Lung (tissue), 12 donors: ENCODE results near the gene TEDDM1. TPM values are rescaled to one million over a fixed set of nuclear protein-coding genes. Genes with fewer than 3 reads are reported as not detected.

ENCODE experiments used
- ATAC-seq: fragments of 200-7000 bp; cut with Tn5 transposase; one replicate; pipeline ENCODE4 v1.9.1; 2020; ENCODE audit warnings: moderate number of reproducible peaks; ENCODE audit not compliant: insufficient read depth, low FRiP score
- DNase-seq, 3 donors: peaks; one replicate each; pipeline ENCODE4 v3.0.0-alpha.2; 2013 to 2017
- H3K27ac ChIP-seq, 2 donors: one replicate each; pipeline ENCODE4 v1.5.1; 2013; ENCODE audit warnings: mild to moderate bottlenecking in 2 of 2, moderate library complexity in 2 of 2, control low read depth in 1 of 2, inconsistent platforms in 1 of 2, low read depth in 1 of 2, low read length in 1 of 2
- H3K27me3 ChIP-seq, 3 donors: one replicate each; pipeline ENCODE4 v1.5.1; 2013; ENCODE audit warnings: low read length in 2 of 3; ENCODE audit not compliant: control insufficient read depth in 3 of 3, insufficient read depth in 3 of 3
- H3K36me3 ChIP-seq, 4 donors: one replicate each; pipeline ENCODE4 v1.5.1; 2013; ENCODE audit warnings: low read length in 4 of 4, mild to moderate bottlenecking in 1 of 4, moderate library complexity in 1 of 4; ENCODE audit not compliant: control insufficient read depth in 4 of 4, insufficient read depth in 4 of 4
- H3K4me1 ChIP-seq, 5 donors: one replicate each; pipeline ENCODE4 v1.5.1; 2013; ENCODE audit warnings: low read length in 5 of 5, mild to moderate bottlenecking in 2 of 5, moderate library complexity in 1 of 5; ENCODE audit not compliant: control insufficient read depth in 5 of 5, insufficient read depth in 5 of 5
- H3K4me3 ChIP-seq: one replicate; pipeline ENCODE4 v1.5.1; 2013; ENCODE audit warnings: mild to moderate bottlenecking, control low read depth, moderate library complexity
- H3K9ac ChIP-seq, 2 donors: one replicate each; pipeline ENCODE4 v1.5.1; 2013; ENCODE audit warnings: low read length in 2 of 2, control low read depth in 1 of 2; ENCODE audit not compliant: insufficient read depth in 1 of 2
- H3K9me3 ChIP-seq, 4 donors: one replicate each; pipeline ENCODE4 v1.5.1; 2013; ENCODE audit warnings: low read length in 3 of 4, mild to moderate bottlenecking in 1 of 4, moderate library complexity in 1 of 4; ENCODE audit not compliant: control insufficient read depth in 4 of 4, insufficient read depth in 3 of 4
- WGBS, 2 donors: extraction: QIAGEN DNeasy Blood & Tissue Kit; methylation state at CpG; one replicate each; pipeline ENCODE4 v1.1.7; 2013; 5-methylcytosine and 5-hydroxymethylcytosine counted together
- polyA plus RNA-seq, 2 donors: library from polyadenylated mRNA; stranded (reverse); fragments of 200-250 nt; gene quantifications; one replicate each; pipeline ENCODE4 v1.2.1, GENCODE V29; 2013
- total RNA-seq, 2 donors: library from RNA; depleted of rRNA in 1 of 2; stranded (reverse); fragments of >200 nt in 1 of 2; gene quantifications; one replicate each; pipeline ENCODE4 v1.2.1, GENCODE V29; 2014 to 2021
- TF ChIP-seq, protein P1 (sequence below): IDR thresholded peaks from 2 replicates; pipeline ENCODE4 v1.5.1; 2012; ENCODE audit warnings: mild to moderate bottlenecking; ENCODE audit errors: control extremely low read depth, extremely low read depth
- donor health status: control.
- donor health status: control.
- donor health status: Bipolar disorder and iron deficiency.
- donor health status: healthy.
- donor health status: DM: yes; HTN: yes; CAD: no.

TEDDM1 gene
- total and polyA plus RNA-seq, 4 donors, result not detected

DNA sequence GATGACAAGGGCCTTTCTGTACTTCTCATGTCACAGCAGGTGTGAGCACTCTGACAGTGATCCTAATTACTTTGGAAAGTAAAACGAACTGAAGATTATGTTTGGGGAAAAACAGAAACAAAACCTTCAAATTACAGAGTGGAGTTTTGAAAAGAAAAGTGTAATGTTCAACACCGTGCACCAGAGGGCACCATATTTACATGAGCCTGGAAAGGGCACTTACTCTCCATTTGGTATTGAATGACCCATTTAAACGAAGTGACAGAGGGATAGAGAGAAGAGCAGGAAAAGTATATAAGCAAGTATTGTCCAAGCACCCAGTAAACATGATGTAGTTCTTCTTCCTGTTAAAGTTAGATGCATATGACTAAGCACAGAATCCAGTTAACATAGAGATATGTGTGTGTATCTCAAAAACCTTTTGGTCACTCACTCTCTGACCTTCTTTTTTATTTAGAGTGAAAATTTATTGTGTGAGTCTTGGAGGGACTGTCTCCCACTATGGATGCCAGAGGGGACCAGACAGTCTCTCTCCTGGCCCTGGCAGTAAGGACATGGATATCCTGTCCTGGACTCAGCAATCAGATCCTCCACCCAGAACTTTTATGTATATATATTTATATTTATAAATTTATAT, 45.7 kb upstream of the TEDDM1 start:
- TF ChIP-seq, protein P1, sequence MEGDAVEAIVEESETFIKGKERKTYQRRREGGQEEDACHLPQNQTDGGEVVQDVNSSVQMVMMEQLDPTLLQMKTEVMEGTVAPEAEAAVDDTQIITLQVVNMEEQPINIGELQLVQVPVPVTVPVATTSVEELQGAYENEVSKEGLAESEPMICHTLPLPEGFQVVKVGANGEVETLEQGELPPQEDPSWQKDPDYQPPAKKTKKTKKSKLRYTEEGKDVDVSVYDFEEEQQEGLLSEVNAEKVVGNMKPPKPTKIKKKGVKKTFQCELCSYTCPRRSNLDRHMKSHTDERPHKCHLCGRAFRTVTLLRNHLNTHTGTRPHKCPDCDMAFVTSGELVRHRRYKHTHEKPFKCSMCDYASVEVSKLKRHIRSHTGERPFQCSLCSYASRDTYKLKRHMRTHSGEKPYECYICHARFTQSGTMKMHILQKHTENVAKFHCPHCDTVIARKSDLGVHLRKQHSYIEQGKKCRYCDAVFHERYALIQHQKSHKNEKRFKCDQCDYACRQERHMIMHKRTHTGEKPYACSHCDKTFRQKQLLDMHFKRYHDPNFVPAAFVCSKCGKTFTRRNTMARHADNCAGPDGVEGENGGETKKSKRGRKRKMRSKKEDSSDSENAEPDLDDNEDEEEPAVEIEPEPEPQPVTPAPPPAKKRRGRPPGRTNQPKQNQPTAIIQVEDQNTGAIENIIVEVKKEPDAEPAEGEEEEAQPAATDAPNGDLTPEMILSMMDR, result peak; percentile 31
- ATAC-seq, result peak; percentile 69
- Histone ChIP-seq H3K9ac (no peak overlapping the region), H3K9me3 (no peaks in the 10 kb centered on the region), H3K27me3 (no peaks in the 10 kb centered on the region), H3K27ac (no peak overlapping the region), H3K36me3 (no peaks in the 10 kb centered on the region), H3K4me1 (no peaks in the 10 kb centered on the region), H3K4me3 (no peak overlapping the region)
- 1 to 2% methylated on average over 3 of the region's 3 CpGs for WGBS, 2 donors
- peak in 2 of 3 donors; percentile 8 to 19 for DNase-seq

DNA sequence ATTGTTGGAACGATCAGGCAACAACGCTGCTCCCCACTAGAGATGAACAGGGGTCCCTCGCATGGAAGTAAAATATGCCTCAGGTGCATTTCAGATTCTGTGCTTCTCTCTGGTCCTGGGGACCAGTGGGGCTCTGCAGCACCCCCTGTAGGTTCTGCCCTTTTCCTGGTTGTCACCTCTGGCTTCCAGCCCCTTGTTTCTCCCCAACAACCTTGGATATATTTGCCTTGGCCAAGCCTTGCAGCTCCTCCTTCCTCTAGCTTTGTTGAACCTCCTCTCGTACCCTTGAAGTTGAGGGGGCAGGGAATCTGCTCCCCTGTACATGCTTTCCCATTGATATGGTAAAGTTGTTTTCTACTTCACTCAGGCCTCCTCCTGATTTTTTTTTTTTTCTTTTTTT, 44.0 kb upstream of the TEDDM1 start:
- H3K27ac ChIP-seq, result no peak overlapping the region
- H3K36me3 ChIP-seq, result no peaks in the 10 kb centered on the region
- TF ChIP-seq, protein P1, result no peak
- DNase-seq (no peak), ATAC-seq (no peak)
- H3K4me1 ChIP-seq, result no peaks in the 10 kb centered on the region
- H3K27me3 ChIP-seq, result no peaks in the 10 kb centered on the region
- H3K9me3 ChIP-seq, result no peaks in the 10 kb centered on the region
- no peak overlapping the region for H3K9ac ChIP-seq
- 56 to 70% methylated on average over 4 of the region's 4 CpGs for WGBS, 2 donors
- no peak overlapping the region for H3K4me3 ChIP-seq

DNA sequence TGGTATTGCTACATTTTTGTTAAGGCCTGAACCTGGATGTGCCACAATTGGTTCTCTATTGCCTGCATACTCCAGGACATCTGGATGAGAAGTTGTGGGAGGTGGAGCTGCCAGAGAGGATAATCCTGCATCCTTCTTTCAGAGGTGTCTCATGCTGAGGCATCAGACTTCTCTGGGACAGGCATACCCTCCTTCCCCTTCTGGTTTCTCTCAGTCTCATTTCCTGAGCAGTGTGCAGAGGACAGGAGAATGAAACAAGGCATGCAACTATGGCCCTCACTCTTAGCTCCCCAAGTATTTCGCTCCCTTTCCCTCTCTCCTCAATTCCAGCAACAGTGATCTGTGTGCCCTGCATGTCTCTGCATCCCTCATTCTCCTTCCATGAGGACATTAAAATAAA, 41.9 kb upstream of the TEDDM1 start:
- no peak for DNase-seq
- 92 to 100% methylated on average over 1 of the region's 1 CpG for WGBS, 2 donors
- Histone ChIP-seq H3K9me3 (peaks cover 0 to 2% (median 0%) of the 10 kb centered on the region in 4 donors), H3K27ac (no peak overlapping the region), H3K4me3 (no peak overlapping the region), H3K36me3 (no peaks in the 10 kb centered on the region), H3K4me1 (no peaks in the 10 kb centered on the region), H3K27me3 (no peaks in the 10 kb centered on the region), H3K9ac (no peak overlapping the region)
- TF ChIP-seq, protein P1, result no peak
- no peak for ATAC-seq

GRCh38 chr1:182441719-182442118, 41.3 kb upstream of the TEDDM1 start:
- peaks cover 0 to 2% (median 0%) of the 10 kb centered on the region in 4 donors for H3K9me3 ChIP-seq
- H3K4me1 ChIP-seq, result no peaks in the 10 kb centered on the region
- DNase-seq (no peak), ATAC-seq (no peak)
- H3K27ac ChIP-seq, result no peak overlapping the region
- no peaks in the 10 kb centered on the region for H3K36me3 ChIP-seq
- no peak overlapping the region for H3K9ac ChIP-seq
- H3K27me3 ChIP-seq, result no peaks in the 10 kb centered on the region
- H3K4me3 ChIP-seq, result no peak overlapping the region
- WGBS, 2 donors, result 95 to 97% methylated on average over 3 of the region's 3 CpGs
- TF ChIP-seq, protein P1, result no peak
